ENCODE measurements around the gene TRAF5. TPM values are rescaled to one million over a fixed set of nuclear protein-coding genes. Genes with fewer than 3 reads are reported as not detected.

TRAF5 gene
- polyA plus RNA-seq, 1 donor, result 23.1 TPM

Other genes with a start within 250 kb of the TRAF5 start
- 0.49 TPM for gene KCNH1, start 192.7 kb upstream of the TRAF5 start, polyA plus RNA-seq (ENCODE audit: insufficient read length)
- 56.7 TPM for gene RCOR3, start 67.5 kb upstream of the TRAF5 start, polyA plus RNA-seq (ENCODE audit: insufficient read length)
- 1.9 TPM for gene RD3, start 165.3 kb downstream of the TRAF5 start, polyA plus RNA-seq (ENCODE audit: insufficient read length)

All from hindlimb muscle (tissue), 1 donor.